Stimulated activated memory B cell treated with anti-CD40 and anti-IgM and Interleukin-4, amounts not matched to agents 10 μg/mL and 1 μg/mL and 100 μg/mL, for 72 hours (primary cell): ENCODE measurements around the gene ADGRG2.
"Not testable (repeated sequence)": the region's sequence is repeated elsewhere in the genome, so short reads cannot be mapped to it uniquely, and the experiment has no call there.

ENCODE experiments used
- ATAC-seq: fragments of 150-1000 bp; cut with Tn5 transposase; 2 replicates; pipeline ENCODE4 v1.10.0; 2021
- H3K27ac Mint-ChIP-seq: one replicate; pipeline ENCODE4 v1.8.0; 2022; ENCODE audit warnings: mild to moderate bottlenecking, mixed read lengths
- H3K27me3 Mint-ChIP-seq: one replicate; pipeline ENCODE4 v1.8.0; 2022; ENCODE audit warnings: mixed read lengths
- H3K36me3 Mint-ChIP-seq: one replicate; pipeline ENCODE4 v1.8.0; 2022; ENCODE audit warnings: mixed read lengths
- H3K4me1 Mint-ChIP-seq: one replicate; pipeline ENCODE4 v1.8.0; 2022; ENCODE audit warnings: mixed read lengths
- H3K4me3 Mint-ChIP-seq: one replicate; pipeline ENCODE4 v1.8.0; 2022; ENCODE audit warnings: mild to moderate bottlenecking, moderate library complexity, mixed read lengths
- H3K9me3 Mint-ChIP-seq: one replicate; pipeline ENCODE4 v1.8.0; 2022; ENCODE audit warnings: mixed read lengths

The ADGRG2 gene

GRCh38 chrX:19100586-19100985, 21.7 kb downstream of the ADGRG2 start:
- Mint-ChIP-seq H3K4me1 (no peaks in the 10 kb centered on the region), H3K36me3 (no peaks in the 10 kb centered on the region), H3K4me3 (no peak overlapping the region), H3K27me3 (no peaks in the 10 kb centered on the region), H3K27ac (no peak overlapping the region), H3K9me3 (no peaks in the 10 kb centered on the region)
- ATAC-seq, result no peak

- Mint-ChIP-seq H3K9me3 (peaks cover 3% of the 10 kb centered on the region), H3K4me1 (no peaks in the 10 kb centered on the region), H3K27me3 (no peaks in the 10 kb centered on the region), H3K4me3 (no peak overlapping the region), H3K36me3 (no peaks in the 10 kb centered on the region), H3K27ac (no peak overlapping the region)
- no peak for ATAC-seq
Measured at GRCh38 chrX:19097553-19098283, 24.6 kb downstream of the ADGRG2 start.

GRCh38 chrX:19096586-19096985, 25.7 kb downstream of the ADGRG2 start:
- Mint-ChIP-seq H3K9me3 (peaks cover 3% of the 10 kb centered on the region), H3K4me3 (no peak overlapping the region), H3K36me3 (no peaks in the 10 kb centered on the region), H3K27me3 (no peaks in the 10 kb centered on the region), H3K27ac (no peak overlapping the region), H3K4me1 (no peaks in the 10 kb centered on the region)
- no peak for ATAC-seq

GRCh38 chrX:19094654-19095053, 27.6 kb downstream of the ADGRG2 start:
- Mint-ChIP-seq H3K4me3 (no peak overlapping the region), H3K4me1 (no peaks in the 10 kb centered on the region), H3K9me3 (peaks cover 12% of the 10 kb centered on the region), H3K27ac (no peak overlapping the region), H3K36me3 (no peaks in the 10 kb centered on the region), H3K27me3 (peaks cover 8% of the 10 kb centered on the region)
- ATAC-seq, result no peak

- Mint-ChIP-seq H3K9me3 (peaks cover 15% of the 10 kb centered on the region), H3K27ac (no peak overlapping the region), H3K4me1 (no peaks in the 10 kb centered on the region), H3K27me3 (peaks cover 8% of the 10 kb centered on the region), H3K4me3 (no peak overlapping the region), H3K36me3 (no peaks in the 10 kb centered on the region)
- no peak for ATAC-seq
Measured at GRCh38 chrX:19091596-19091995, 30.7 kb downstream of the ADGRG2 start.

GRCh38 chrX:19089555-19090040, 32.7 kb downstream of the ADGRG2 start:
- Mint-ChIP-seq H3K9me3 (peaks cover 15% of the 10 kb centered on the region), H3K4me3 (no peak overlapping the region), H3K27ac (no peak overlapping the region), H3K27me3 (peaks cover 8% of the 10 kb centered on the region), H3K4me1 (no peaks in the 10 kb centered on the region), H3K36me3 (no peaks in the 10 kb centered on the region)
- ATAC-seq, result no peak

- ATAC-seq, result no peak
- Mint-ChIP-seq H3K27ac (no peak overlapping the region), H3K4me3 (no peak overlapping the region), H3K36me3 (no peaks in the 10 kb centered on the region), H3K4me1 (no peaks in the 10 kb centered on the region), H3K9me3 (peaks cover 12% of the 10 kb centered on the region), H3K27me3 (peaks cover 8% of the 10 kb centered on the region)
Measured at GRCh38 chrX:19086102-19086772, 36.0 kb downstream of the ADGRG2 start.

- peaks cover 3% of the 10 kb centered on the region for H3K27me3 Mint-ChIP-seq
- ATAC-seq, result no peak
- no peaks in the 10 kb centered on the region for H3K4me1 Mint-ChIP-seq
- no peak overlapping the region for H3K27ac Mint-ChIP-seq
- no peaks in the 10 kb centered on the region for H3K36me3 Mint-ChIP-seq
- peaks cover 8% of the 10 kb centered on the region for H3K9me3 Mint-ChIP-seq
- no peak overlapping the region for H3K4me3 Mint-ChIP-seq
Measured at GRCh38 chrX:19085666-19086065, 36.6 kb downstream of the ADGRG2 start.

- Mint-ChIP-seq H3K27ac (no peak overlapping the region), H3K4me1 (no peaks in the 10 kb centered on the region), H3K4me3 (no peak overlapping the region), H3K27me3 (no peaks in the 10 kb centered on the region), H3K36me3 (no peaks in the 10 kb centered on the region), H3K9me3 (no peaks in the 10 kb centered on the region)
- ATAC-seq, result no peak
Measured at GRCh38 chrX:19075754-19076153, 46.5 kb downstream of the ADGRG2 start.

GRCh38 chrX:19072372-19072771, 49.9 kb downstream of the ADGRG2 start:
- H3K4me3 Mint-ChIP-seq, result no peak overlapping the region
- no peaks in the 10 kb centered on the region for H3K27me3 Mint-ChIP-seq
- H3K9me3 Mint-ChIP-seq, result no peaks in the 10 kb centered on the region
- H3K4me1 Mint-ChIP-seq, result no peaks in the 10 kb centered on the region
- no peak overlapping the region for H3K27ac Mint-ChIP-seq
- ATAC-seq, result no peak
- no peaks in the 10 kb centered on the region for H3K36me3 Mint-ChIP-seq

GRCh38 chrX:19070555-19070994, 51.7 kb downstream of the ADGRG2 start:
- Mint-ChIP-seq H3K36me3 (no peaks in the 10 kb centered on the region), H3K27ac (no peak overlapping the region), H3K27me3 (no peaks in the 10 kb centered on the region), H3K9me3 (no peaks in the 10 kb centered on the region), H3K4me1 (no peaks in the 10 kb centered on the region), H3K4me3 (no peak overlapping the region)
- ATAC-seq, result no peak

GRCh38 chrX:19066987-19067386, 55.3 kb downstream of the ADGRG2 start:
- H3K4me3 Mint-ChIP-seq, ATAC-seq, H3K27ac Mint-ChIP-seq, H3K9me3 Mint-ChIP-seq, H3K27me3 Mint-ChIP-seq, H3K4me1 Mint-ChIP-seq, H3K36me3 Mint-ChIP-seq: not testable (repeated sequence)

- H3K36me3 Mint-ChIP-seq, result no peaks in the 10 kb centered on the region
- H3K9me3 Mint-ChIP-seq, result no peaks in the 10 kb centered on the region
- peaks cover 11% of the 10 kb centered on the region for H3K27me3 Mint-ChIP-seq
- H3K4me3 Mint-ChIP-seq, result no peak overlapping the region
- H3K27ac Mint-ChIP-seq, result no peak overlapping the region
- peak; percentile 63 for ATAC-seq
- H3K4me1 Mint-ChIP-seq, result no peaks in the 10 kb centered on the region
Measured at GRCh38 chrX:19065535-19065934, 56.7 kb downstream of the ADGRG2 start.

- Mint-ChIP-seq H3K27me3 (peaks cover 11% of the 10 kb centered on the region), H3K4me3 (no peak overlapping the region), H3K36me3 (no peaks in the 10 kb centered on the region), H3K9me3 (no peaks in the 10 kb centered on the region), H3K27ac (no peak overlapping the region), H3K4me1 (no peaks in the 10 kb centered on the region)
- ATAC-seq, result no peak
Measured at GRCh38 chrX:19064175-19064574, 58.1 kb downstream of the ADGRG2 start.

- Mint-ChIP-seq H3K36me3 (no peaks in the 10 kb centered on the region), H3K27me3 (peaks cover 11% of the 10 kb centered on the region), H3K27ac (no peak overlapping the region), H3K4me1 (no peaks in the 10 kb centered on the region), H3K4me3 (no peak overlapping the region), H3K9me3 (no peaks in the 10 kb centered on the region)
- no peak for ATAC-seq
Measured at GRCh38 chrX:19063030-19063429, 59.2 kb downstream of the ADGRG2 start.

GRCh38 chrX:19059067-19059466, 63.2 kb downstream of the ADGRG2 start:
- no peaks in the 10 kb centered on the region for H3K9me3 Mint-ChIP-seq
- H3K4me3 Mint-ChIP-seq, result no peak overlapping the region
- H3K4me1 Mint-ChIP-seq, result no peaks in the 10 kb centered on the region
- H3K27ac Mint-ChIP-seq, result no peak overlapping the region
- H3K27me3 Mint-ChIP-seq, result peaks cover 11% of the 10 kb centered on the region
- ATAC-seq, result no peak
- H3K36me3 Mint-ChIP-seq, result no peaks in the 10 kb centered on the region
